ENCODE measurements around the gene OSBPL10.

- TF ChIP-seq CTCF (conservative IDR thresholded peaks at IDR 0.05 in 1 of 2, IDR thresholded peaks at IDR 0.05 in 1 of 2; ENCODE audit: extremely low read depth in 1 of 2, insufficient read depth in 1 of 2, low read depth in 1 of 2, low read length in 2 of 2) (no peak), EZH2 (IDR thresholded peaks at IDR 0.05; ENCODE audit: borderline replicate concordance, low read length) (no peak)
Measured at GRCh38 chr3:31815631-31816440, 165.2 kb downstream of the OSBPL10 start.

Measured in mammary epithelial cell (primary cell).